ENCODE data around the gene PPP4R1. TPM values are rescaled to one million over a fixed set of nuclear protein-coding genes. Genes with fewer than 3 reads are reported as not detected.
A peak's percentile ranks its signal among the peaks of the same experiment; 100 is the strongest.

Gene PPP4R1
- polyA plus RNA-seq, 1 donor, result 56.9 TPM

GRCh38 chr18:9549405-9549804 is 65.0 kb downstream of the PPP4R1 start:
- DNase-seq (ENCODE audit: low read depth), result no peak

DNA sequence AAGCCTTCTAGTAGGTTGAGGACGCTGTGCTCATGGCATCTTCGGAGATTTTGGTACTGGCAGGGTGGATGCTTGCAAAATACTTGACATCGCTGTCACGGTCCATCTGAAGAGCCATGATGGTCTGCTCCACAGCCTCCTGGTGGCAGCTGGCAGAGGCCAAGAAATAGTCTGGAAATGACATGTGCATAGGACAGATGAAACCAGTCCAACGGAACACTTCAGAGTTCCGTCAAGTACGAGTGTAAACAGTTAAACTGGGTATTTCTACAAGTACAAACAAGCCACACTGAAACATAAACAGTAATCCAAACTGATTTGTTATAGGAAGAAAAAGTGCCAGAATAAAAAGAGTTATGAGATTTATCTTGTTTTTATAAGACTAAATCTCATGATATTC is 66.6 kb downstream of the PPP4R1 start:
- no peak for DNase-seq (ENCODE audit: low read depth)

DNA sequence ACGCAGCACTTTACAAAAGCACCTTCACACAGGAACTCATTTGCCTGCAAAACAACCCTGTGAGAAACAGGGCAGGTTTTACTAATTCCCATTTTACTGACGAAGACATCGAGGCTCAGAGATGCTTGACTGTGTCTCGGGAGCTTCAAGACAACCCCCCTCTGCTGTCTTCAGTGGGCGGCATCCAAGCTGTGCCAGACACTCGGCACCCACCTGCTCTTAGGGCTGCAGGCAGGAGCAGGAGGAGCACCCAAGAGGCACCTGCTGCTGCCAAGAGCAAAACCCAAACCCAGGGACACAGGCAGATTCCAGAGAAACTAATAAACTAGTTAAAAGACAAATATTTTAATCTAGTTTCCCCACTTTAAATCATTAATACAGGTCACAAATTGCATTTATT is 67.9 kb downstream of the PPP4R1 start:
- no peak for DNase-seq (ENCODE audit: low read depth)

DNA sequence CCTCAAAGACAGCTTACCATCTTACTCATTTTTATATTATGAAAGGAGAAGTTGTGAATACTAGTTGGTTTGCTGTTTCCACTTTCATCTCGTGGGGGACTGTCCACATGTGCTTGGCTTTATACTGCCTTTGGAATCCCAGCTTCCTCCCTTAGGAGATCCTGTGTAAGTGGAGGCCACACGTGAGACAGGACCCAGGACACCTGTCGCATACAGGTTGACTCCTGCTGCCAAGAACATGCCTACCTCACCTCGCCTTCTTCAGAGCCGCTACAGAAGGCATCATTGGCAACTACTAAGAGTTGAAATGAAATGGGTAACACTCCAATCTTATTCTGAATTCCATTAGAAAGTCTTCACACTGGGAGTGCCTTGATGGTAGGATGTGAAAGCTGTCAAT is 69.3 kb downstream of the PPP4R1 start:
- no peak for DNase-seq (ENCODE audit: low read depth)

DNA sequence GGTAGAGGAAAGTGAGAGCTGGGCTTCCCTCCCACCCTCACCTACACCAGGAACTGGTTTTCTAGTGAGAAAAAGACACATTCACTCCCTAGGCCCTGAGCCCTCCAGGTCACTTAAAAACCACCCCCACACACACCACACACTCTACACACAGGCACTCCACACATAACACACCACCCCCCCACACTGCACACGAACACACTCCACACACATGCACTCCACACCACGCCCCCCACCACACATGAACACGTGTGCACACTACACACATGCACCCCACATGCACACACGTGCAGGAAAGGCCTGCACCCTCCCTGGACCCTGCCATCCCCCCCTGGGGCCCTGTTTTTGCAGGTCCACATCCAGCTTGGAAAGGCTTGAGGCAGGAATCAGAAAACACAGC is 71.4 kb downstream of the PPP4R1 start:
- DNase-seq (ENCODE audit: low read depth), result no peak

- no peak for DNase-seq (ENCODE audit: low read depth)
Observed at GRCh38 chr18:9539938-9540337, 74.4 kb downstream of the PPP4R1 start.

DNA sequence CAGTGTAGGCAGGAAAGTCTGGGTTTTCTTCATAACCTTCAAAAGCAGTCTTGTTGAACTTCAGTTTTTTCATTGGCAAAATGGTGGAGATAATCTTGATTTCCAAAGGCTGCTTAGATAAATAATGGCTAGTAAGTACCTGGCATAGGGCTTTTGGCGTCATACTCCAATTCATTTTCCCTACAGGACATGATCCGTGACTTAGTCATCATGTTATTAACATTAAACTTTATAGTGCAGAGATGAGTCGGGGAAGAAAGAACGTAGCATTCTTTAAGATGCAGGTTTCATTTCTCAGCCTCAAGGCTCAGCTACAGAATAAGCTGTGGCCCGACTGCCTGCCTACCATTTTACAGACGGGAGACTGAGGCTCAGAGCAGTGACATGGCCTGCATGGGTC is 75.1 kb downstream of the PPP4R1 start:
- DNase-seq (ENCODE audit: low read depth), result no peak

- no peak for DNase-seq (ENCODE audit: low read depth)
Observed at GRCh38 chr18:9537677-9538076, 76.7 kb downstream of the PPP4R1 start.

DNA sequence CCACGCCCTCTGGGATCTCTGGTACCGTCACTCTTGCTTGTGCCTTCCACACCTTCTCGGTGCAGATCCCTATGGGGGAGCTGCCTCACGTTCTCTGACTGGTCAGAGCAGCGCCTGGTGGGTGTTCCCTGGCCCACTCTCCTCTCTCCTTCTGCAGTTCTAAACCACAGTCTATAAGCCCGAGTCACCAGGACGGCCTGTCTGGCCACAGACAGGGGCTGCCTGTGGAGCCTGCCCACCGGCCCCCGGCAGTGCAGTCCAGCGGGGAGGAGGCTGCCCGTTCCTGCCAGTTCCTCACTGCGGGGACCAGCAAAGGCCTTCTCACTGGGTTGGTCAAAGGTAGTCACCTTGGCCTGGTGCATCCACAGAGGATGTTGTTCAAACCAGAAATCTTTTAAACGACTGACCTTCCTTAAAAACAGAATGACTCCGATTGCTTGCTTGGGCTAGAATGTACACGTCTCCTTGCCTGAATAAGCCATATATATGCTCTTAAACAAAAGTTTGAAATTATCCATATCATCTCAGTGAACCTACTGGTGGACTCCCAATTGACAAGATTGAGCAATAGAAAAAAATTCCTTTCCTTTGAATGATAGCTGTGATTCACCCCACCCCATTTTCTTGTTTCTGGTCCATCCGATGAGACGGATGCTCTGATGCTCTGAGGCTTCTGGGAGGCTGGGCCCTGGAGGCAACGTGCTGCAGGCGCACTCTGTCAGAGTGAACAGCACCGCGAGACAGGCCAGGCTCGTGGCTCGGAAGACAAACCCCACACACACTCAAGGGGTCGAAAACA is 77.8 kb downstream of the PPP4R1 start:
- DNase-seq (ENCODE audit: low read depth), result no peak

GRCh38 chr18:9535430-9535991 is 78.8 kb downstream of the PPP4R1 start:
- peak; percentile 55 for DNase-seq (ENCODE audit: low read depth)

GRCh38 chr18:9534844-9535243 is 79.5 kb downstream of the PPP4R1 start:
- DNase-seq (ENCODE audit: low read depth), result no peak

DNA sequence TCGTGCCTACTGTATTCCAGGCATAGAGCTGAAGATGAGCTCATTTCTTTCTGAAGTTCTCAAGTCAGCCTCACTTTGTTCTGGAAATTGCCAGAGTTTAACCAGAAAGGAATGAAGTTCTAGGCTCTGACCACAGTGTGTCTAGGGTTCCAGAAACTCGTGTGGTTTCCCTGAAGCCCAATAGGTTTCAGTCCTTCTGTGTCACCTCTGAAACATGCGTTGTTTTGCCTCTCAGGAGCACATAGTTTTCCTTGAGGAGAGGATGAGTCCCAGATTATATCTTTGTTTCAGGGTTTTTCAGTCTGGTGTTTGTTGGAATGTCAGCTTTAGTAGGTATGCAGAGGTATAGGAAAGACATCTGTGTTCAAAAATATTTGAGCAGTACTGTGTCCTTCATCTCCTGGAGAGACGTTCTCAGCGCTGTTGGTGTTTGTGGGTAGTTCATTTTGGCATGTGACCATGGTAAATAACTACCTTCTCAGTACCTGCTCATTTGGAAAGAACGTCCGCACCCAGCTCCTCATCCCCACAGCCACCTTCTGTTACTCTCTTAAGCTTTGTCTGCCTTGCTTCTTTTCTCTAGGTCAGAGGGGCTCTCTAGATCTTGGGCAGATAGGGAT is 82.5 kb downstream of the PPP4R1 start:
- no peak for DNase-seq (ENCODE audit: low read depth)

DNA sequence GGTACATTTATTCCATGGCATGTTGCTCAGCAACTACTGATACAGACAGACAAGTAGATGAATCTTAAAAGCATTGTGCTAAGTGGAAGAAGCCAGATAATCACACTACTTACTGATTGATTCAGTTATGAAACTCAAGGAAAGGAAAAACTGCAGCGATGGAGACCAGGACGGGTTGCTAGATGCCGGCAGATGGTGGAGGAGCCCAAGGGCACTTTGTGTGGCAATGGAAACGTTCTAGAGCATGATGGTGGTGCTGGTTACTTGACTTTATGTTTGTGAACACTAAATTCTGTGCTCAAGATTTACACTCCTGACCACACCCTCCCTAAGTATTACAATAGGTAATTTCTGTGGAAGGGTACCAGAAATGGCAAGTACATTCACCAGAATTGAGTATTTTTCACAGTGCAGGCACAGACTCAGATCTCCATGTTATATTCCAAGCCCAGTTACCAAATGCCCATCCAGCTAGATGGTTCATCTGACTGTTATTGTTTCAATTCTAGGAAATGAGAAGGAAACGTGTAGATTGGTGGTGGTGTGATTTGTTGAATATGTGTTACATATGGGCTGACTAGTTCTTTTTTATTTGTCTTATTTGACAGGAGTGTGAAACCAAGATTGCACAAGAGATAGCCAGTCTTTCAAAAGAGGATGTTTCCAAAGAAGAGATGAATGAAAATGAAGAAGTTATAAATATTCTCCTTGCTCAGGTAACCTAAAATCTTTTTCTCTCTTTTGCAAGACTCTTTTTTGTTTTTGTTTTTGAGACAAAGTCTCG is 83.9 kb downstream of the PPP4R1 start:
- DNase-seq (ENCODE audit: low read depth), result no peak

GRCh38 chr18:9526458-9526857 is 87.9 kb downstream of the PPP4R1 start:
- DNase-seq (ENCODE audit: low read depth), result no peak

- no peak for DNase-seq (ENCODE audit: low read depth)
Observed at GRCh38 chr18:9522952-9523351, 91.4 kb downstream of the PPP4R1 start.

DNA sequence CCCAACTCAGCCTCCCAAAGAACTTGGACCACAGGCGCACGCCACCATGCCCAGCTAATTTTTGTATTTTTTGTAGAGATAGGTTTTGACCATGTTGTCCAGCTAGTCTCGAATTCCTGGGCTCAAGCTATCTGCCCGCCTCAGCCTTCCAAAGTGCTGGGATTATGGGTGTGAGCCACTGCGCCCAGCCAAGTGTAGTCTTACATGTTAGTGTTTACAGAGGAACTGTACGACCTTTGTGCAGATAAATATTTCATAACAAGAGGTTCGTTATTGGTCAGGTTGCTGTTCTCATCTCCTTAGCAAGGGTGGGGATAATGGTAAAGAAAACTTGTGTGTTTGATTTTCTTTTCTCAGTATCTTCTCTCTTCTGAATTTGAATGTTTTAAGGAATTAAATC is 92.6 kb downstream of the PPP4R1 start:
- no peak for DNase-seq (ENCODE audit: low read depth)

- DNase-seq (ENCODE audit: low read depth), result no peak
Observed at GRCh38 chr18:9520666-9521065, 93.7 kb downstream of the PPP4R1 start.

DNA sequence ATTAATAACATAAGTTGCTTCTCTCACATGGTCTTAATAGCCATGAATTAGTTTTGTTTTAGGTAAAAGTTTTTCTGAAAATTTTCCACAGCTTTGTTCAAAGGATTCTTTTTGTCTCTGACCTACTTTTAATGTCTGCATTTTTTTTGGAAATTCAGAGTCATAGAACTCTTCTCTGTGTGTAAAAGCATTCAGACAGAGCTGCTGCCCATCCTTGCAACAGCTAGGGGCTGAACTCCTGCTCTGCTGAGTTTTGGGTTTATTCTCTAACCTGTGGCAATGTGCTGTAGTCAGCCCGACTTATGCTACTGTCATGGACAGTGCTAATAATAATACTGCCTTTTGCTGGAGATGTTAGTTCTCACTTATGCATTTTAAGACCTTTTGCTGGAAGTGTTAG is 95.0 kb downstream of the PPP4R1 start:
- no peak for DNase-seq (ENCODE audit: low read depth)

DNA sequence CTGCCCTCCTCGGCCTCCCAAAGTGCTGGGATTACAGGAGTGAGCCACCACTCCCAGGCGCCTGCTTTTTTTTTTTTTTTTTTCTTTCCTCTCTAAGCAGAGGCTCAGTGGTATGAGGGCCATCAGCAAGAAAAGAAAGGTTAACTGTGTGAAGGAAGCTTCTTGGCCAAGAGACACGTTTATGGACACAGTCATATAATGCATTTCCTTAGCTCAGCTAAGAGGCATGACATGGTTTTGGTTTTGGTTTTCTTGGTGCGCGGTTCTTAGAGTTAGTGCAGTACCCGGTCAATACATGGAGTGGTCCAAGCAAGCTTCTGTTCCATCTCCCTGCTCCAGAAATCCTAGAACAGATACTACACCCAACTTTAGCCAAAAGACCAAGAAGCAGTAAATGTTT is 96.5 kb downstream of the PPP4R1 start:
- no peak for DNase-seq (ENCODE audit: low read depth)

DNA sequence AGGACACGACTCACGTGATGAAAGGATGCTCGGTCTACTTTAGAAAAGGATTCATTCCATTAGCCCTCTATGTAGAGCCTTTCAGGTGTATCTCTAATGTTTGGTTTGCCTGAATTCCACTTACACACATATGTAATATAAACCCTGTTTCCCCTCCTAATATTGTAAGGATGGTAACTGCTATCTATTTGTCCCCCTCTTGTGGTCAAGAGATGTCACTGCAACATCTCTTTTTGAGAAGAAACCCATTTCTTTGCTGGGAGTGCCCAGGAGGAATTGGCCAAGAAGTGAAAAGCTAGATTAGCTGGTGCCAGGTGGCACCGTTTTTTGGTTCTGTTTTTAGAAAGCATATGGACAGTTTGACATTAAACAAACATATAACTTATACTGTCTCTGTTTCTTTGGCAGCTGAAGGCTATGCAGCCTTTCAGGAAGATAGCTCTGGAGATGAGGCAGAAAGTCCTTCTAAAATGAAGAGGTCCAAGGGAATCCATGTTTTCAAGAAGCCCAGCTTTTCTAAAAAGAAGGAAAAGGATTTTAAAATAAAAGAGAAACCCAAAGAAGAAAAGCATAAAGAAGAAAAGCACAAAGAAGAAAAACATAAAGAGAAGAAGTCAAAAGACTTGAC is 97.8 kb downstream of the PPP4R1 start:
- DNase-seq (ENCODE audit: low read depth), result no peak

DNA sequence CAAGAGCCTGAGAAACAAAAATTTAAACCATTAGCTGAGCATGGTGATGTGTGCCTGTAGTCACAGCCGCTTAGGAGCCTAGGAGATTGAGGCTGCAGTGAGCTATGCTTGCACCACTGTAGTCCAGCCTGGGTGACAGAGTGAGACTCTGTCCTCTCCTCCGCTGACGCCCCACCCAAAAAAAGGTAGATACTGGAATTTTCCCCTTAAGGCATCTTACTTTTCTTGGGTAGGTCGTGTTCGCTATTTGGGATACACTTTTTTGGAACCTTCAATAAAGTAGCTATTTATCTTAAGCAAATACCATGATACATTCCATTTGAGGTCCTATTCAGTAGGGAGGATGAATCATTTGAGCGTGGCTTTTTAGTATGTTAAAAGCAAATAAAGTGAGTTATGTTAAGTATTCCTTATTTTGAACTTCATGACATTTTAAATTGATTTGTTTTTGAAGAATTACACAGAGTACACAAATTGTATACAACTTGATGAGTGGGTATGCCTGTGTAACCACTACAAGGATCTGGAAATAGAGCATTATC is 100.3 kb downstream of the PPP4R1 start:
- DNase-seq (ENCODE audit: low read depth), result no peak

All from forelimb muscle (tissue), 1 donor.